Large intestine (tissue), 12 donors: ENCODE data around the gene TSC22D4. TPM values are rescaled to one million over a fixed set of nuclear protein-coding genes. Genes with fewer than 3 reads are reported as not detected.
"Not testable (repeated sequence)": the region's sequence is repeated elsewhere in the genome, so short reads cannot be mapped to it uniquely, and the experiment has no call there.

Experiments used
- DNase-seq, 2 donors: peaks; one replicate each; pipeline versions ENCODE4 v3.0.0 to v3.0.0-alpha.2; 2013
- H3K27ac ChIP-seq: one replicate; pipeline ENCODE4 v1.5.1; 2013; ENCODE audit warnings: low read length
- H3K27me3 ChIP-seq: 2 replicates; pipeline ENCODE4 v1.6.1; 2013; ENCODE audit warnings: low read length; ENCODE audit not compliant: control insufficient read depth, insufficient read depth
- H3K36me3 ChIP-seq: 2 replicates; pipeline ENCODE4 v1.6.1; 2013; ENCODE audit warnings: low read length; ENCODE audit not compliant: control insufficient read depth, insufficient read depth
- H3K4me1 ChIP-seq: one replicate; pipeline ENCODE4 v1.6.1; 2013; ENCODE audit warnings: low read length; ENCODE audit not compliant: control insufficient read depth, insufficient read depth
- H3K4me3 ChIP-seq: one replicate; pipeline ENCODE4 v1.5.1; 2013; ENCODE audit warnings: low read length
- H3K9me3 ChIP-seq: one replicate; pipeline ENCODE4 v1.6.1; 2013; ENCODE audit warnings: mild to moderate bottlenecking, low read depth, low read length, moderate library complexity; ENCODE audit not compliant: control insufficient read depth
- WGBS: methylation state at CpG from one replicate; pipeline ENCODE4 v1.1.5; 2013; ENCODE audit warnings: low lambda C conversion rate; ENCODE audit not compliant: insufficient coverage; 5-methylcytosine and 5-hydroxymethylcytosine counted together
- long read RNA-seq, 11 donors: transcript quantifications; one replicate each; lab custom pipeline, GENCODE V29; 2026
- polyA plus RNA-seq: library from polyadenylated mRNA; unstranded; fragments of 120-200 nt; gene quantifications from one replicate; pipeline ENCODE4 v1.2.1, GENCODE V29; 2013

Gene TSC22D4
- 56.8 TPM for polyA plus RNA-seq
- long read RNA-seq, donor 1, transcript TSC22D4-201 (5 exons, 2,383 nt): major isoform, 7 of 21 reads
- long read RNA-seq, donor 1, partial matches to known transcripts: 13 of 21 reads
- long read RNA-seq, donor 1, other reads (novel, unspliced or antisense): 0 of 21 reads
- long read RNA-seq, donor 2, transcript TSC22D4-201 (5 exons, 2,383 nt): major isoform, 19 of 38 reads
- long read RNA-seq, donor 2, partial matches to known transcripts: 18 of 38 reads
- long read RNA-seq, donor 2, other reads (novel, unspliced or antisense): 0 of 38 reads
- long read RNA-seq, donor 3, transcript TSC22D4-201 (5 exons, 2,383 nt): major isoform, 9 of 62 reads
- long read RNA-seq, donor 3, partial matches to known transcripts: 49 of 62 reads
- long read RNA-seq, donor 3, other reads (novel, unspliced or antisense): 0 of 62 reads
- long read RNA-seq, donor 4, partial matches to known transcripts: 0 of 1 reads
- long read RNA-seq, donor 4, other reads (novel, unspliced or antisense): 0 of 1 reads
- long read RNA-seq, donor 5, transcript TSC22D4-201 (5 exons, 2,383 nt): major isoform, 9 of 18 reads
- long read RNA-seq, donor 5, partial matches to known transcripts: 6 of 18 reads
- long read RNA-seq, donor 5, other reads (novel, unspliced or antisense): 0 of 18 reads
- long read RNA-seq, donor 6, transcript TSC22D4-201 (5 exons, 2,383 nt): major isoform, 12 of 146 reads
- long read RNA-seq, donor 6, partial matches to known transcripts: 113 of 146 reads
- long read RNA-seq, donor 6, other reads (novel, unspliced or antisense): 21 of 146 reads
- long read RNA-seq, donor 7, transcript TSC22D4-201 (5 exons, 2,383 nt): major isoform, 7 of 17 reads
- long read RNA-seq, donor 7, partial matches to known transcripts: 8 of 17 reads
- long read RNA-seq, donor 7, other reads (novel, unspliced or antisense): 0 of 17 reads
- long read RNA-seq, donor 8, transcript TSC22D4-201 (5 exons, 2,383 nt): major isoform, 13 of 167 reads
- long read RNA-seq, donor 8, partial matches to known transcripts: 133 of 167 reads
- long read RNA-seq, donor 8, other reads (novel, unspliced or antisense): 19 of 167 reads
- long read RNA-seq, donor 9, transcript TSC22D4-201 (5 exons, 2,383 nt): major isoform, 7 of 24 reads
- long read RNA-seq, donor 9, partial matches to known transcripts: 13 of 24 reads
- long read RNA-seq, donor 9, other reads (novel, unspliced or antisense): 0 of 24 reads
- long read RNA-seq, donor 10, transcript TSC22D4-201 (5 exons, 2,383 nt): major isoform, 16 of 31 reads
- long read RNA-seq, donor 10, partial matches to known transcripts: 15 of 31 reads
- long read RNA-seq, donor 10, other reads (novel, unspliced or antisense): 0 of 31 reads
- long read RNA-seq, donor 11, partial matches to known transcripts: 7 of 11 reads
- long read RNA-seq, donor 11, other reads (novel, unspliced or antisense): 0 of 11 reads

- no CpG with 5 or more reads among the region's 27 CpGs for WGBS
- DNase-seq: peak; percentile 96 to 98
- H3K4me3 ChIP-seq: peak within 1 kb of the TSS; percentile 100
- H3K36me3 ChIP-seq: peaks cover 13% of the 10 kb centered on the region
- peaks cover 33% of the 10 kb centered on the region for H3K4me1 ChIP-seq
- H3K27ac ChIP-seq: peak within 1 kb of the TSS; percentile 96
- H3K9me3 ChIP-seq: no peaks in the 10 kb centered on the region
- no peaks in the 10 kb centered on the region for H3K27me3 ChIP-seq
Observed at GRCh38 chr7:100478958-100479660, at the start of gene TSC22D4. TSS of gene TSC22D4 (minus strand) at chr7:100479214. CDS start at chr7:100478038, 1,176 bp downstream.

GRCh38 chr7:100528108-100528866, 49.3 kb upstream of the TSC22D4 start:
- not testable (repeated sequence) for H3K27me3 ChIP-seq, DNase-seq, H3K4me1 ChIP-seq, H3K4me3 ChIP-seq, H3K36me3 ChIP-seq, H3K27ac ChIP-seq, H3K9me3 ChIP-seq
- no CpG with 5 or more reads among the region's 12 CpGs for WGBS

- WGBS: no CpG with 5 or more reads among the region's 34 CpGs
- H3K4me1 ChIP-seq, H3K36me3 ChIP-seq, H3K27me3 ChIP-seq, H3K9me3 ChIP-seq, DNase-seq, H3K27ac ChIP-seq, H3K4me3 ChIP-seq: not testable (repeated sequence)
Observed at GRCh38 chr7:100523192-100523591, 44.2 kb upstream of the TSC22D4 start.

GRCh38 chr7:100521909-100522593, 43.0 kb upstream of the TSC22D4 start:
- H3K27me3 ChIP-seq, H3K9me3 ChIP-seq, DNase-seq, H3K4me1 ChIP-seq, H3K4me3 ChIP-seq, H3K36me3 ChIP-seq, H3K27ac ChIP-seq: not testable (repeated sequence)
- no CpG with 5 or more reads among the region's 3 CpGs for WGBS

- Histone ChIP-seq H3K9me3 (peaks cover 3% of the 10 kb centered on the region), H3K27ac (no peak overlapping the region), H3K4me1 (no peaks in the 10 kb centered on the region), H3K4me3 (no peak overlapping the region), H3K27me3 (no peaks in the 10 kb centered on the region), H3K36me3 (no peaks in the 10 kb centered on the region)
- DNase-seq: no peak
- WGBS: no CpG with 5 or more reads among the region's 2 CpGs
Observed at GRCh38 chr7:100521076-100521475, 42.1 kb upstream of the TSC22D4 start.

- Histone ChIP-seq H3K4me1 (no peaks in the 10 kb centered on the region), H3K27ac (no peak overlapping the region), H3K9me3 (peaks cover 3% of the 10 kb centered on the region), H3K27me3 (no peaks in the 10 kb centered on the region), H3K36me3 (no peaks in the 10 kb centered on the region), H3K4me3 (no peak overlapping the region)
- DNase-seq: no peak
- WGBS: no CpG with 5 or more reads among the region's 1 CpG
Observed at GRCh38 chr7:100520138-100520537, 41.1 kb upstream of the TSC22D4 start.

GRCh38 chr7:100519580-100519979, 40.6 kb upstream of the TSC22D4 start:
- no peak for DNase-seq
- 100% methylated on average over 1 of the region's 6 CpGs for whole genome bisulfite sequencing
- H3K4me3 ChIP-seq: no peak overlapping the region
- no peak overlapping the region for H3K27ac ChIP-seq
- H3K27me3 ChIP-seq: no peaks in the 10 kb centered on the region
- H3K4me1 ChIP-seq: no peaks in the 10 kb centered on the region
- H3K9me3 ChIP-seq: peaks cover 3% of the 10 kb centered on the region
- H3K36me3 ChIP-seq: no peaks in the 10 kb centered on the region

- no peak overlapping the region for H3K27ac ChIP-seq
- H3K36me3 ChIP-seq: no peaks in the 10 kb centered on the region
- H3K4me1 ChIP-seq: no peaks in the 10 kb centered on the region
- no peaks in the 10 kb centered on the region for H3K27me3 ChIP-seq
- no peak for DNase-seq
- no peaks in the 10 kb centered on the region for H3K9me3 ChIP-seq
- H3K4me3 ChIP-seq: no peak overlapping the region
- no CpG with 5 or more reads among the region's 2 CpGs for WGBS
Observed at GRCh38 chr7:100517305-100517704, 38.3 kb upstream of the TSC22D4 start.
